PFSK-1 (cell line): Measurements from ENCODE around the gene PCED1B.

Experiments
- FOXP2 ChIP-seq: optimal IDR thresholded peaks from 2 replicates; pipeline ENCODE3; 2011; ENCODE audit warnings: borderline replicate concordance, control low read depth, inconsistent platforms; ENCODE audit not compliant: insufficient read depth; ENCODE audit errors: extremely low read length, extremely low read depth
- POLR2AphosphoS5 ChIP-seq: IDR thresholded peaks from 2 replicates; pipeline ENCODE4 v1.6.1; 2012; ENCODE audit warnings: low read depth, mild to moderate bottlenecking, control low read depth, low read length, moderate library complexity
- REST ChIP-seq, 2 experiments: IDR thresholded peaks; 2 replicates each; pipeline versions ENCODE4 v1.6.1 to v1.8.0; 2011 to 2012; ENCODE audit warnings: low read depth in 2 of 2, low read length in 2 of 2, control low read depth in 1 of 2, inconsistent platforms in 1 of 2, mild to moderate bottlenecking in 1 of 2, moderate library complexity in 1 of 2; ENCODE audit not compliant: insufficient read depth in 1 of 2
- SIN3A ChIP-seq: IDR thresholded peaks from 2 replicates; pipeline ENCODE4 v1.6.1; 2012; ENCODE audit warnings: mild to moderate bottlenecking, low read length, moderate library complexity, borderline replicate concordance; ENCODE audit not compliant: insufficient read depth
- TAF1 ChIP-seq: IDR thresholded peaks from 2 replicates; pipeline ENCODE4 v1.6.1; 2012; ENCODE audit warnings: low read length, control low read depth, borderline replicate concordance; ENCODE audit not compliant: insufficient read depth

Gene PCED1B

GRCh38 chr12:47207829-47208248 is 128.4 kb downstream of the PCED1B start:
- TF ChIP-seq TAF1, result no peak
- TF ChIP-seq FOXP2, result no peak
- TF ChIP-seq SIN3A, result no peak
- TF ChIP-seq POLR2AphosphoS5, result no peak
- no peak for TF ChIP-seq REST (IDR thresholded peaks at IDR 0.05; ENCODE audit: insufficient read depth in 1 of 2, low read depth in 2 of 2, low read length in 2 of 2)

- no peak for TF ChIP-seq REST (IDR thresholded peaks at IDR 0.05; ENCODE audit: insufficient read depth in 1 of 2, low read depth in 2 of 2, low read length in 2 of 2)
- no peak for TF ChIP-seq FOXP2
- no peak for TF ChIP-seq SIN3A
- no peak for TF ChIP-seq POLR2AphosphoS5
- TF ChIP-seq TAF1, result no peak
These were observed 129.6 kb downstream of the PCED1B start for GRCh38 chr12:47209014-47209413.

- TF ChIP-seq FOXP2 (no peak), TAF1 (no peak)
These were observed 131.4 kb downstream of the PCED1B start for GRCh38 chr12:47210776-47211175.

- TF ChIP-seq REST (IDR thresholded peaks at IDR 0.05; ENCODE audit: insufficient read depth in 1 of 2, low read depth in 2 of 2, low read length in 2 of 2), result no peak
- no peak for TF ChIP-seq POLR2AphosphoS5
- TF ChIP-seq TAF1, result no peak
- TF ChIP-seq FOXP2, result no peak
- TF ChIP-seq SIN3A, result no peak
These were observed 133.2 kb downstream of the PCED1B start for GRCh38 chr12:47212701-47213039.

GRCh38 chr12:47213396-47213795 is 134.0 kb downstream of the PCED1B start:
- TF ChIP-seq SIN3A (no peak), POLR2AphosphoS5 (no peak), FOXP2 (no peak), REST (IDR thresholded peaks at IDR 0.05; ENCODE audit: insufficient read depth in 1 of 2, low read depth in 2 of 2, low read length in 2 of 2) (no peak), TAF1 (no peak)
